ENCODE measurements around the gene PMPCB.

PMPCB gene

DNA sequence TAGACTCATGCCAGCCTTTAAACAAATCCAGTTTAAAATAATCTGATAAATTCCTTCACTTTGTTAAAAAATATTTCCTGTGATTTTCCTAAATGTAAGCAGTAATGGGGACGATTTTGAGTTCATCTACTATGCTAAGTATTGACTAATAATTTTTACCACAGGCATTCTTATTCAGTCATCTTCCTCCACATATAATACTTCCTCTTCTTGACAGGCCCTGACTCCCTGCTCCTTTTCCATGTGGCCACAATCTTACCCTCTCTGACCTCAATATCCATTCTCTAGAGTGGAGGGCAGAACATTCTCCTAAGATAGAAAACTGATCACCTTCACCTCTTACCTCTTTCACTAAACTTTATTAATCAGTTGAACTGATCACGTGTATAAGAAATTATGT is 39.5 kb downstream of the PMPCB start:
- DNase-seq, result no peak

GRCh38 chr7:103338864-103339263 is 41.6 kb downstream of the PMPCB start:
- no peak for DNase-seq

GRCh38 chr7:103341466-103341865 is 44.2 kb downstream of the PMPCB start:
- no peak for DNase-seq

DNA sequence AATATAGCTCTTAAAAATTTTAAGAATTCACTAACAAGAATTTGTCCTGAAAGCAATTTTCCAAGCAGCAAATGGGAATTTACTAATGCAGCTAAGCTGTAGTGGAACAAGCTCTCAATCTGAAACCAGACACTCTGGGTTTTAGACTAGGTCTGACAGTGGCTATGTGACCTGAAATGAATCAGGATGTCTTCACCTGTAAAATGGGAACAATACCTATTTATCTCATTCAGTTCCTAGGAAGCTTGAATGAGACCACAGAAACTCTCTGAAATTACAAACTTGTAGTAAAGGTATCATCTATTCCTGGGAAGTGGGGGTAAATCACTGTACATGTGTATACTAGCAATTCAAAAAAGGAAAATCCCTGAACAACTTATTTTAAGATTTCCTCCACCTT is 46.1 kb downstream of the PMPCB start:
- peak; percentile 7 for DNase-seq

DNA sequence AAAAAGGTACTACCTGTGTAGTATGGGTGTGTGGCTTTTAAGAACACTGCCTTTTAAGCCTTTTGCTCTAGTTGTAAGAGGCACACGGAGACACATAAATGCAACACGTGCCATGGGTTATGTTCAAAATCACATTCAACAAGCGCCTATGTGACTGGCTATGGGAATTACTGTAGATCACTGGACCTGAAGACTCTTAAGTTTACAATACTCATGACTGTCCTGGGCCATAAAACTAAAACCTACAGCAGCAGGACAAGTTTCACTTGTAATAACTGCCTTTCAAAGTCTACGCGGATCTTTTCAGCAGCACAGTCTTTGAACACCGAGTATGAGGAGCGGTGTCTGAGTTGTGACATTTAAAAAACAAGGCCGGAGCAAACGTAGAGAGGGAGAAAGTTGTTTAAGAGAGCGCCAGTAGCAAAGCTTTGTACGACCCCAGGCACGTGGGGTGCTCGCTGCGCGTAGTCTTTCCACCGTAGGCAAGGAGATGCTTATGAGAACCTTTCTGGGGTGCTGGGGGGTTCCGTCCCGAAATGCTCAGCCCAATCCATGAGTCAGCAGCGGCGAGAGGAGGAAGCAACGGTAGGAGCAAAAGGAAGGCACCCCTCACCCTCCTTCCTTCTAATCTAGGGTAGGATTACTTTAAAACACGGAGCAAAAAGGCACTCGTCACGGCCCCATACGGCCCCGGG is 46.7 kb downstream of the PMPCB start:
- DNase-seq, result peak; percentile 61

- DNase-seq, result peak; percentile 98
Observed at GRCh38 chr7:103344453-103345149, 47.4 kb downstream of the PMPCB start, which contains the start of gene DNAJC2. Gene DNAJC2 (minus strand): TSS chr7:103344767. CDS start chr7:103344622, 145 bp downstream.

DNA sequence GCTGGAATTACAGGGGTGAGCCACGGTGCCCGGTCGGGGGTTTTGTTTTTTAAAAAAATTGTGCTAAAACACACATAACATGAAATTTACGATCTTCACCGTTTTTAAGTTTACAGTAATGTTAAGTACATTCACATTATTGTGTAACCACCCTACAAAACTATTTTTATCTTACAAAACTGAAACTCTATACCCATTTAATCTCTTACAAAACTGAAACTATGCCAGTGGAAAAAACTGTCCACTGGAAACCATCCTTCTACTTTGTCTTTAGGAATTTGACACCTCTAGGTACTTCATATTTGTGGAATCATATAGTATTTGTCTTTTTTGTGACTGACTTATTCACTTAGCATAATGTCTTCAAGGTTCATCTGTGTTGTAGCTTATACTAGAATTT is 49.2 kb downstream of the PMPCB start:
- no peak for DNase-seq

GRCh38 chr7:103347507-103348267 is 50.5 kb downstream of the PMPCB start, which contains the start of gene PSMC2:
Gene PSMC2 (plus strand): TSS chr7:103347643. CDS start chr7:103347712, 69 bp downstream.
- DNase-seq, result peak; percentile 95

DNA sequence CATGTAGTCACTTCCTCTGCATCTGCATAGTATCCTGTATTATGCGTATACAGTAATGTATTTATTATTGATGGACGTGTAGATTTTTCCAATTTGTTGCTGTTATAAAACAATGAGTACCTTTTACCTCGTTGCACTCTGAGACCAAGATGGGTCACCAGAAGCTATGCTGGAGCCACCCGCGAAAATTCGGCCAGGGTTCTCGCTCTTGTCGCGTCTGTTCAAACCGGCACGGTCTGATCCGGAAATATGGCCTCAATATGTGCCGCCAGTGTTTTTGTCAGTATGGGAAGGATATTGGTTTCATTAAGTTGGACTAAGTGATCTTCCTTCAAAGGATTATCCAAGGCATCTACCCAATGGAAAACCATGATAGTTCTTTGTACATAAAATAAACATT is 51.2 kb downstream of the PMPCB start:
- DNase-seq, result peak; percentile 6

- no peak for DNase-seq
Observed at GRCh38 chr7:103348959-103349358, 51.7 kb downstream of the PMPCB start.

DNA sequence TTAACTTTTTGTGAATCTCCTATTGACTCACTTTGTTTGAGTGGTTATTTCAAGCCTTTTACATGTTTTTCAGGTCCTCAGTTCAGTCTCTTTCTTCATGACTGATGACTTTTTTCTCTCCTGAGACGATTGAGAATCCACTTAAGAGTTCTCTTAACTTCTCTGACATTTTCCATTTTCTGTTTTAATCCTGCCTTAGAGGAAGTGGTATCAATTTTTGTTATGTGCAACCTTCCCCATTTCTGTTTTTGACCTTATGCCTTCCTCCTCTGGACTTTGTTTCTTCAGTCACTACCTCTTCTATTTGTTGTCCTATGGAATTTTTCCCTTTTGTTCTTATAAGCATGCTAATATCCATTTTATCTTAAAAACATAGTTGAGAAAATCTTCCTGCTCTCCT is 52.6 kb downstream of the PMPCB start:
- DNase-seq, result no peak
